Lung (tissue), 12 donors: Measurements from ENCODE around the gene KCTD17. TPM values are rescaled to one million over a fixed set of nuclear protein-coding genes. Genes with fewer than 3 reads are reported as not detected.
A peak's percentile ranks its signal among the peaks of the same experiment; 100 is the strongest.

ENCODE experiments used
- ATAC-seq: fragments of 200-7000 bp; cut with Tn5 transposase; one replicate; pipeline ENCODE4 v1.9.1; 2020; ENCODE audit warnings: moderate number of reproducible peaks; ENCODE audit not compliant: insufficient read depth, low FRiP score
- DNase-seq, 3 donors: peaks; one replicate each; pipeline ENCODE4 v3.0.0-alpha.2; 2013 to 2017
- H3K27ac ChIP-seq, 2 donors: one replicate each; pipeline ENCODE4 v1.5.1; 2013; ENCODE audit warnings: mild to moderate bottlenecking in 2 of 2, moderate library complexity in 2 of 2, control low read depth in 1 of 2, inconsistent platforms in 1 of 2, low read depth in 1 of 2, low read length in 1 of 2
- H3K27me3 ChIP-seq, 3 donors: one replicate each; pipeline ENCODE4 v1.5.1; 2013; ENCODE audit warnings: low read length in 2 of 3; ENCODE audit not compliant: control insufficient read depth in 3 of 3, insufficient read depth in 3 of 3
- H3K36me3 ChIP-seq, 4 donors: one replicate each; pipeline ENCODE4 v1.5.1; 2013; ENCODE audit warnings: low read length in 4 of 4, mild to moderate bottlenecking in 1 of 4, moderate library complexity in 1 of 4; ENCODE audit not compliant: control insufficient read depth in 4 of 4, insufficient read depth in 4 of 4
- H3K4me1 ChIP-seq, 5 donors: one replicate each; pipeline ENCODE4 v1.5.1; 2013; ENCODE audit warnings: low read length in 5 of 5, mild to moderate bottlenecking in 2 of 5, moderate library complexity in 1 of 5; ENCODE audit not compliant: control insufficient read depth in 5 of 5, insufficient read depth in 5 of 5
- H3K4me3 ChIP-seq: one replicate; pipeline ENCODE4 v1.5.1; 2013; ENCODE audit warnings: mild to moderate bottlenecking, control low read depth, moderate library complexity
- H3K9ac ChIP-seq, 2 donors: one replicate each; pipeline ENCODE4 v1.5.1; 2013; ENCODE audit warnings: low read length in 2 of 2, control low read depth in 1 of 2; ENCODE audit not compliant: insufficient read depth in 1 of 2
- H3K9me3 ChIP-seq, 4 donors: one replicate each; pipeline ENCODE4 v1.5.1; 2013; ENCODE audit warnings: low read length in 3 of 4, mild to moderate bottlenecking in 1 of 4, moderate library complexity in 1 of 4; ENCODE audit not compliant: control insufficient read depth in 4 of 4, insufficient read depth in 3 of 4
- CTCF ChIP-seq: IDR thresholded peaks from 2 replicates; pipeline ENCODE4 v1.5.1; 2012; ENCODE audit warnings: mild to moderate bottlenecking; ENCODE audit errors: control extremely low read depth, extremely low read depth
- WGBS, 2 donors: extraction: QIAGEN DNeasy Blood & Tissue Kit; methylation state at CpG; one replicate each; pipeline ENCODE4 v1.1.7; 2013; 5-methylcytosine and 5-hydroxymethylcytosine counted together
- polyA plus RNA-seq, 2 donors: library from polyadenylated mRNA; stranded (reverse); fragments of 200-250 nt; gene quantifications; one replicate each; pipeline ENCODE4 v1.2.1, GENCODE V29; 2013
- total RNA-seq, 2 donors: library from RNA; depleted of rRNA in 1 of 2; stranded (reverse); fragments of >200 nt in 1 of 2; gene quantifications; one replicate each; pipeline ENCODE4 v1.2.1, GENCODE V29; 2014 to 2021
- donor health status: control.
- donor health status: control.
- donor health status: Bipolar disorder and iron deficiency.
- donor health status: healthy.
- donor health status: DM: yes; HTN: yes; CAD: no.

KCTD17 gene
- total and polyA plus RNA-seq, 4 donors, result 9.7 to 26.0 (median 18.3) TPM

- ATAC-seq (no peak), DNase-seq (no peak)
- Histone ChIP-seq H3K4me3 (no peak overlapping the region), H3K9ac (no peak overlapping the region), H3K9me3 (no peaks in the 10 kb centered on the region), H3K36me3 (no peaks in the 10 kb centered on the region), H3K27ac (no peak overlapping the region), H3K4me1 (peaks cover 0 to 2% (median 0%) of the 10 kb centered on the region in 5 donors), H3K27me3 (peaks cover 0 to 5% (median 3%) of the 10 kb centered on the region in 3 donors)
- TF ChIP-seq CTCF, result no peak
- 61 to 88% methylated on average over 1 of the region's 1 CpG for WGBS, 2 donors
Observed at GRCh38 chr22:37094239-37094638, 42.7 kb downstream of the KCTD17 start.

GRCh38 chr22:37095113-37095512 is 43.6 kb downstream of the KCTD17 start:
- WGBS, 2 donors, result 82 to 91% methylated on average over 11 of the region's 11 CpGs
- peaks cover 0 to 7% (median 0%) of the 10 kb centered on the region in 5 donors for H3K4me1 ChIP-seq
- TF ChIP-seq CTCF, result no peak
- no peaks in the 10 kb centered on the region for H3K9me3 ChIP-seq
- H3K27ac ChIP-seq, result no peak overlapping the region
- H3K27me3 ChIP-seq, result peaks cover 0 to 5% (median 3%) of the 10 kb centered on the region in 3 donors
- ATAC-seq (no peak), DNase-seq (no peak)
- no peaks in the 10 kb centered on the region for H3K36me3 ChIP-seq
- no peak overlapping the region for H3K9ac ChIP-seq
- no peak overlapping the region for H3K4me3 ChIP-seq

- WGBS, 2 donors, result 86 to 89% methylated on average over 12 to 13 of the region's 13 CpGs
- no peak overlapping the region for H3K4me3 ChIP-seq
- H3K36me3 ChIP-seq, result no peaks in the 10 kb centered on the region
- no peak overlapping the region for H3K27ac ChIP-seq
- no peak for ATAC-seq
- H3K27me3 ChIP-seq, result peaks cover 0 to 5% (median 3%) of the 10 kb centered on the region in 3 donors
- no peak for TF ChIP-seq CTCF
- H3K9ac ChIP-seq, result no peak overlapping the region
- H3K4me1 ChIP-seq, result peaks cover 0 to 8% (median 0%) of the 10 kb centered on the region in 5 donors
- no peaks in the 10 kb centered on the region for H3K9me3 ChIP-seq
- DNase-seq, result no peak
Observed at GRCh38 chr22:37097346-37097745, 45.8 kb downstream of the KCTD17 start.

- Histone ChIP-seq H3K4me3 (no peak overlapping the region), H3K4me1 (peaks cover 0 to 8% (median 0%) of the 10 kb centered on the region in 5 donors), H3K27me3 (peaks cover 0 to 5% (median 3%) of the 10 kb centered on the region in 3 donors), H3K9ac (no peak overlapping the region), H3K27ac (peak overlapping the region in 1 of 2 donors; percentile 12), H3K36me3 (no peaks in the 10 kb centered on the region), H3K9me3 (no peaks in the 10 kb centered on the region)
- 48 to 49% methylated on average over 9 to 10 of the region's 10 CpGs for WGBS, 2 donors
- peak; percentile 31 for ATAC-seq
- no peak for TF ChIP-seq CTCF
- peak; percentile 37 to 68 (median 43) for DNase-seq
Observed at GRCh38 chr22:37098976-37099591, 47.5 kb downstream of the KCTD17 start.
